ENCODE data around the gene NDE1.

NDE1 gene

GRCh38 chr16:15741207-15741871 lies 91.3 kb downstream of the NDE1 start:
- TF ChIP-seq YY1 (IDR thresholded peaks at IDR 0.05; ENCODE audit: low read depth): no peak
- no peak for TF ChIP-seq ZBTB7A (IDR thresholded peaks at IDR 0.05; ENCODE audit: low read depth)

DNA sequence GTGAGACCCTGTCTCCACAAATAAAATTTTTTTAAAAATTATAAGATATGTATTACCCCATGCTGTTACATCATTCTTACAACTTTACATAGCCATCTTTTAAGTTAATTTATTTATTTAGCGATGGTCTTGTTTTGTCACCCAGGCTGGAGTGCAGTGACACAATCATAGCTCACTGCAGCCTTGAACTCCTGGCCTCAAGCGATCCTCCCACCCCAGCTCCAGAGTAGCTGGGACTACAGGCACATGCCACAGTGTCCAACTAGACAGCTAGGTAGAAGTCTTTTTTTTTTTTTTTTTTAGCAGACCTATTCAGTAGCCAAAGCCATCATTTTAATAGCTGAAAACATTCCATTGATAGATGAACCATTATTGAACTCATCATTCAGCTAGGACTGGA lies 92.7 kb downstream of the NDE1 start:
- TF ChIP-seq CREB1 (IDR thresholded peaks at IDR 0.05; ENCODE audit: low read depth) (no peak), CEBPB (IDR thresholded peaks at IDR 0.05) (no peak), MAX (IDR thresholded peaks at IDR 0.05) (no peak), NFIC (IDR thresholded peaks at IDR 0.05) (no peak), EGR1 (IDR thresholded peaks at IDR 0.05) (no peak), TEAD4 (IDR thresholded peaks at IDR 0.05) (no peak), RAD21 (IDR thresholded peaks at IDR 0.05; ENCODE audit: low read depth) (no peak), FOXM1 (IDR thresholded peaks at IDR 0.05; ENCODE audit: borderline replicate concordance, low read depth) (no peak), REST (IDR thresholded peaks at IDR 0.05; ENCODE audit: low read depth) (no peak), EP300 (IDR thresholded peaks at IDR 0.05; ENCODE audit: borderline replicate concordance) (no peak), YY1 (IDR thresholded peaks at IDR 0.05; ENCODE audit: low read depth) (no peak)
- TF ChIP-seq, protein P1, sequence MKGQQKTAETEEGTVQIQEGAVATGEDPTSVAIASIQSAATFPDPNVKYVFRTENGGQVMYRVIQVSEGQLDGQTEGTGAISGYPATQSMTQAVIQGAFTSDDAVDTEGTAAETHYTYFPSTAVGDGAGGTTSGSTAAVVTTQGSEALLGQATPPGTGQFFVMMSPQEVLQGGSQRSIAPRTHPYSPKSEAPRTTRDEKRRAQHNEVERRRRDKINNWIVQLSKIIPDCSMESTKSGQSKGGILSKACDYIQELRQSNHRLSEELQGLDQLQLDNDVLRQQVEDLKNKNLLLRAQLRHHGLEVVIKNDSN (IDR thresholded peaks at IDR 0.05): no peak

- TF ChIP-seq TCF12 (IDR thresholded peaks at IDR 0.05; ENCODE audit: low read depth) (no peak), NFIC (IDR thresholded peaks at IDR 0.05) (no peak), REST (IDR thresholded peaks at IDR 0.05; ENCODE audit: low read depth) (no peak), CEBPB (IDR thresholded peaks at IDR 0.05) (no peak), CREB1 (IDR thresholded peaks at IDR 0.05; ENCODE audit: low read depth) (no peak), TAF1 (IDR thresholded peaks at IDR 0.05; ENCODE audit: low read depth) (no peak), TEAD4 (IDR thresholded peaks at IDR 0.05) (no peak), FOXM1 (IDR thresholded peaks at IDR 0.05; ENCODE audit: borderline replicate concordance, low read depth) (no peak), YY1 (IDR thresholded peaks at IDR 0.05; ENCODE audit: low read depth) (no peak), ZBTB7A (IDR thresholded peaks at IDR 0.05; ENCODE audit: low read depth) (no peak), EGR1 (IDR thresholded peaks at IDR 0.05) (no peak), RAD21 (IDR thresholded peaks at IDR 0.05; ENCODE audit: low read depth) (no peak), EP300 (IDR thresholded peaks at IDR 0.05; ENCODE audit: borderline replicate concordance) (no peak)
- TF ChIP-seq, protein P1 (IDR thresholded peaks at IDR 0.05): no peak
These were observed 93.6 kb downstream of the NDE1 start for GRCh38 chr16:15743657-15744056.

DNA sequence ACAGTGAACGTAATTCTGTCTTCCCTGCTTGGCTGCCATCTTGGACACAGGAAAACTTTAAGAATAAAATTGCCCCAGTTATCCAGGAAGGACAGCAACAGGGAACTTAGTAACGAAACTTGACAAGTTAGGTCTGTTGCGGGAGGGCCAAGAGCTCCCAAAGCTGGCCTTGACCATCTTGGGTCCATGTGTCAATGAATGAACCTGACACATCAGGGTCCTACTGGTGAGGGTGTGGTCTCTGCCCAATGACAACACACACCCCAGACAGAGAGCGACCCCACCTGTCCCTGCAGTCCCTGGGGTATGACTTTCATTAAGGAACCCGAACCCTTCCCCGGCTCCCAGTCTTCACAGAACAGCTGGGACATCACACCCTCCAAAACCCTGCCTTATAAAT lies 96.3 kb downstream of the NDE1 start:
- TF ChIP-seq TCF12 (IDR thresholded peaks at IDR 0.05; ENCODE audit: low read depth): no peak
- no peak for TF ChIP-seq TAF1 (IDR thresholded peaks at IDR 0.05; ENCODE audit: low read depth)
- no peak for TF ChIP-seq ZBTB7A (IDR thresholded peaks at IDR 0.05; ENCODE audit: low read depth)
- no peak for TF ChIP-seq EP300 (IDR thresholded peaks at IDR 0.05; ENCODE audit: borderline replicate concordance)

GRCh38 chr16:15747937-15748336 lies 97.9 kb downstream of the NDE1 start:
- no peak for TF ChIP-seq ZBTB7A (IDR thresholded peaks at IDR 0.05; ENCODE audit: low read depth)
- TF ChIP-seq CREB1 (IDR thresholded peaks at IDR 0.05; ENCODE audit: low read depth): no peak
- TF ChIP-seq NFIC (IDR thresholded peaks at IDR 0.05): no peak
- no peak for TF ChIP-seq EGR1 (IDR thresholded peaks at IDR 0.05)
- TF ChIP-seq FOXM1 (IDR thresholded peaks at IDR 0.05; ENCODE audit: borderline replicate concordance, low read depth): no peak
- TF ChIP-seq, protein P1 (IDR thresholded peaks at IDR 0.05): no peak
- TF ChIP-seq TAF1 (IDR thresholded peaks at IDR 0.05; ENCODE audit: low read depth): no peak
- TF ChIP-seq TCF12 (IDR thresholded peaks at IDR 0.05; ENCODE audit: low read depth): no peak
- TF ChIP-seq RAD21 (IDR thresholded peaks at IDR 0.05; ENCODE audit: low read depth): no peak
- no peak for TF ChIP-seq MAX (IDR thresholded peaks at IDR 0.05)
- TF ChIP-seq YY1 (IDR thresholded peaks at IDR 0.05; ENCODE audit: low read depth): no peak
- no peak for TF ChIP-seq TEAD4 (IDR thresholded peaks at IDR 0.05)
- TF ChIP-seq REST (IDR thresholded peaks at IDR 0.05; ENCODE audit: low read depth): no peak
- no peak for TF ChIP-seq EP300 (IDR thresholded peaks at IDR 0.05; ENCODE audit: borderline replicate concordance)
- TF ChIP-seq CEBPB (IDR thresholded peaks at IDR 0.05): no peak
